ENCODE measurements around the gene NIPA2.

NIPA2 gene

DNA sequence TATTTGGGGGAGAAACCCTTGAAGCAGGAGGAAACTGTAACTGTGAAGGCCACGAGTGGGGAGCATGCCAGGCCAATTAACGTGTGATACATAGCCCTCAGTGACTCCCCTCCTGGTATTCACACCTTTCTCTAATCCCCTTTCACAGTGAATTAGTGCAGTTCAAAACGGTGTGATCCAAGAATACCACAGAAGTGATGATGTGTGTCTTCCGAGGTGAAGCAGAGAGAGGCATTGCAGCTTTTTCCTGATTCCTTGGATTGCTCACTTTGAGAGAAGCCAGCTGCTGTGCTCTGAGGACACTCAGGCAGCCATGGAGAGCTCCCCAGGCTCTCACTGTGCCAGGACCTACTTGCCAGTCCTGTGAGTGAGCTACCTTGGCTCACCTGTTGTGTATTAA lies 17.3 kb downstream of the NIPA2 start:
- FAIRE-seq (no peak), DNase-seq (ENCODE audit: insufficient read length, low spot score) (no peak)
- TF ChIP-seq CTCF (IDR thresholded peaks at IDR 0.05; ENCODE audit: insufficient read depth, missing control alignments) = no peak

- no peak for FAIRE-seq
- no peak for DNase-seq (ENCODE audit: insufficient read length, low spot score)
- TF ChIP-seq CTCF (IDR thresholded peaks at IDR 0.05; ENCODE audit: insufficient read depth, missing control alignments) = no peak
These were observed 18.2 kb downstream of the NIPA2 start for GRCh38 chr15:22856659-22857058.

DNA sequence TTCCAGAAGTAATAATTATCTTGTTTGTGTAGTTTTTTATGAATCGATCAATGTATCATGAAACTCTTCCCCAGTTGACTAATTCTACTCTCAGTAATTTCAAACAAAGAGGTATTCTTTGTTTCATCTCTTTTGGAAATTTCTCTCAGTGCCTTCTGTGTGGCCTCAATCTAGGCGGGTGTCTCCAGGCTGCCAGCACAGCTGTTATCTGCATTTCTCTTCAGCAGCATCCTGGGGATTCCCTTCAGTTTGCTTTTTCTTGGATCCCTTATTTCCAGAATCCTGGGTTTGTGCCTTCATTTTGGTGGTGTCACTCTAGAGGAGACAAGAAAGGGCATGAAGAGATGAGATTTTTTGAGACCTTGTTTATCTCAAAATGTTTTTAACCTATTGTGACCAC lies 22.7 kb downstream of the NIPA2 start:
- no peak for TF ChIP-seq CTCF (IDR thresholded peaks at IDR 0.05; ENCODE audit: insufficient read depth, missing control alignments)
- FAIRE-seq = no peak
- no peak for DNase-seq (ENCODE audit: insufficient read length, low spot score)

DNA sequence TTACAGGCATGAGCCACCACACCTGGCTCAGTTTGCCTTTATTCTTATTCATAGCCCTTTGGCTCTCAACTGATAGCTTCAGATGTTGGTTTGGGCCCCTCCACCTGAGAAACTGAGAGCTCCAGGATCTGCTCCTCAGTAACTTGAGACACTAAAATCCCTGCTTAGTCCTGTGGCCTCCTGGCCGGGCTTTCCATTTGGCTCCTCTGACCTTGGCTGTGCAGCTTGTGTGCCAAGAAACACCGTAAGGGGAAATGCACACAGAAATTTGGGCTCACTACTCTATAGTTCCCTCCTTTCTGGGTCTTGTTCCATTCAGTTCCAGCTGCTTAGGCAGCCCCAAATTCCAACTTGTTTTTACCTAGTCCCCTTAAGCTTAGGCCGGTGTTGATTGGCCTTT lies 24.9 kb downstream of the NIPA2 start:
- FAIRE-seq (no peak), DNase-seq (ENCODE audit: insufficient read length, low spot score) (no peak)
- TF ChIP-seq CTCF (IDR thresholded peaks at IDR 0.05; ENCODE audit: insufficient read depth, missing control alignments) = no peak

DNA sequence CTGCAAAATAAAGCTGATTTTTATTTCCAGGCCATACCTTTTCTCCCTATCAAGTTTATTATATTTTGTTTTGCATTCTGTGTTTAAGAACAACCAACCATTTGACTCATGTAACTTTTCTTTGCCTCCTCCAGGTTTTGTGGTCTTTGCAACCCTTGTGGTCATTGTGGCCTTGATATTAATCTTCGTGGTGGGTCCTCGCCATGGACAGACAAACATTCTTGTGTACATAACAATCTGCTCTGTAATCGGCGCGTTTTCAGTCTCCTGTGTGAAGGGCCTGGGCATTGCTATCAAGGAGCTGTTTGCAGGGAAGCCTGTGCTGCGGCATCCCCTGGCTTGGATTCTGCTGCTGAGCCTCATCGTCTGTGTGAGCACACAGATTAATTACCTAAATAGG lies 27.6 kb downstream of the NIPA2 start:
- no peak for DNase-seq (ENCODE audit: insufficient read length, low spot score)
- no peak for TF ChIP-seq CTCF (IDR thresholded peaks at IDR 0.05; ENCODE audit: insufficient read depth, missing control alignments)
- FAIRE-seq = no peak

DNA sequence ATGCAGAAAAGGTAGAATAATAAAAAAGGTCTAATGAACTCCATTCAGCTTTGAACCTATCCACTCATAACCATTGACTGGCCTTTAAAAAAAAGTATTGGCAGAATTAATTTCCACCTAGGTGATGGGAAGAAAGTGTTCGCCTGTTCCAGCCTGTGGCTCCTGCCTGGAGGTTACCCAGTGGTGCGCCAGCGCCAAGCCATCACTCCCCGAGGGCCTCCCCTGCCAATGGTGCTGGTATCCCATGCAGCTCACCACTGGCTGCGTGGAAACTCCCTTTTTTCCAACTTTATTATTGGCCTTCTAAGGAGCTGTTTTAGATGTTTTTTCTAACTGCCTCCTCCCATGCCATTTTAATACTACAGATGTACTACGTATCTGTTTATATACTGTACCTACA lies 29.4 kb downstream of the NIPA2 start:
- FAIRE-seq (no peak), DNase-seq (ENCODE audit: insufficient read length, low spot score) (no peak)
- no peak for TF ChIP-seq CTCF (IDR thresholded peaks at IDR 0.05; ENCODE audit: insufficient read depth, missing control alignments)

DNA sequence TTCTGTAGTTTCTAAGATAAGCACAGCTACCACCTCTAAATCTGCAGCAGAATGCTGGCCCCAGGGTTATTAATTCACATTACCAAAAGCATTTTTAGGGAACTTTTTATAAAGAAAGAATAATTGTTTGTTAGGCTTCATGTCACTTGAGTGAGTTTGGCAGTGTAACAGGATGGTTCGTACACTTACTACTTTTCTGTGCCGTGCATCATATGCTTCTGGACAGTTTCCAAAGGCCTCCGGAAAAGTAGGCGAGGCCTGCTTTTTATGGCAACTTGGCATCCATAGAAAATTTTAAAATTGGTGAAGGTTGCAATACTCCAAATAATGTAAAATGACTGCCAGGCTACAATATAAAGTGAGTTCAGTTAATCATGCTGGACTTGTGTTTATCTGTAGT lies 30.0 kb downstream of the NIPA2 start:
- DNase-seq (ENCODE audit: insufficient read length, low spot score) (no peak), FAIRE-seq (no peak)
- no peak for TF ChIP-seq CTCF (IDR thresholded peaks at IDR 0.05; ENCODE audit: insufficient read depth, missing control alignments)

All from D721Med (cell line).